A549 (cell line): ENCODE measurements around the gene SHH. TPM values are rescaled to one million over a fixed set of nuclear protein-coding genes. Genes with fewer than 3 reads are reported as not detected.

Source experiments
- ATAC-seq, 2 experiments: fragments of 200-7000 bp in 1 of 2; fragments of >200 bp in 1 of 2; cut with Nextera tagmentation in 1 of 2; cut with Tn5 transposase in 1 of 2; 3 replicates each; pipeline versions ENCODE4 v1.8.0 to v1.9.1; 2018 to 2020; ENCODE audit warnings: mild to moderate bottlenecking in 1 of 2, moderate library complexity in 1 of 2
- CTCF ChIA-PET: fragments of 300-600 bp; sonication (Branson Sonifier 250); formaldehyde crosslinking; extraction: SDS; loops from one replicate; lab custom pipeline; 2021; ENCODE audit warnings: antibody characterized with exemption, inconsistent platforms; lab: Yijun Ruan, JAX
- POLR2A ChIA-PET: fragments of 350-600 bp; formaldehyde crosslinking; extraction: SDS; loops from one replicate; lab custom pipeline; 2021; ENCODE audit warnings: antibody characterized with exemption, inconsistent platforms; lab: Yijun Ruan, JAX
- DNase-seq, 2 experiments: peaks; one replicate each; pipeline versions ENCODE4 v3.0.0 to v3.0.0-alpha.2; 2011 to 2016; ENCODE audit warnings: low read depth in 1 of 2, low spot score in 1 of 2
- FAIRE-seq: peaks from 2 replicates; lab custom pipeline; 2011; peaks lifted over from hg19 to GRCh38; lab: Jason Lieb, UNC
- H3K27ac ChIP-seq, 2 experiments: fragments of >200 bp; sonication (Bioruptor Twin); formaldehyde crosslinking; 3 replicates each; pipeline ENCODE4 v1.5.1; 2016 to 2017
- H3K4me1 ChIP-seq: fragments of >200 bp; sonication (Bioruptor Twin); formaldehyde crosslinking; 3 replicates; pipeline ENCODE4 v1.6.1; 2016
- H3K4me2 ChIP-seq: fragments of >200 bp; sonication (Bioruptor Twin); formaldehyde crosslinking; 3 replicates; pipeline ENCODE4 v1.6.1; 2016
- H3K4me3 ChIP-seq: fragments of >200 bp; sonication (Bioruptor Twin); formaldehyde crosslinking; 3 replicates; pipeline ENCODE4 v1.5.1; 2016
- H3K9me3 ChIP-seq: fragments of >200 bp; sonication (Bioruptor Twin); formaldehyde crosslinking; 3 replicates; pipeline ENCODE4 v1.6.1; 2016
- HOXB13 ChIP-seq: fragments of 250-450 bp; sonication (Bioruptor Pico); IDR thresholded peaks from 2 replicates; pipeline ENCODE4 v1.5.0; 2020; ENCODE audit warnings: low read depth, mild to moderate bottlenecking, moderate library complexity
- JUNB ChIP-seq: fragments of >200 bp; sonication (Bioruptor Twin); formaldehyde crosslinking; IDR thresholded peaks from 2 replicates; pipeline ENCODE4 v1.6.1; 2016
- MAZ ChIP-seq: fragments of 150-350 bp; IDR thresholded peaks from 2 replicates; pipeline ENCODE4 v1.6.1; 2014; ENCODE audit warnings: antibody characterized with exemption, low read depth, low read length, borderline replicate concordance
- NPAS2 ChIP-seq: fragments of 250-450 bp; sonication (Bioruptor Pico); IDR thresholded peaks from 2 replicates; pipeline ENCODE4 v1.8.0; 2022; ENCODE audit warnings: mild to moderate bottlenecking, moderate library complexity, borderline replicate concordance
- POLR2AphosphoS2 ChIP-seq: conservative IDR thresholded peaks from 2 replicates; pipeline ENCODE4 v1.6.1; 2012; ENCODE audit warnings: low read length, improper control_type of control experiment, inconsistent platforms
- RAD21 ChIP-seq, 2 experiments: fragments of >200 bp in 1 of 2; sonication (Bioruptor Twin) in 1 of 2; formaldehyde crosslinking in 1 of 2; IDR thresholded peaks in 1 of 2; conservative IDR thresholded peaks in 1 of 2; 2 replicates in 1 of 2; 3 replicates in 1 of 2; pipeline ENCODE4 v1.6.1; 2012 to 2018; ENCODE audit warnings: inconsistent platforms in 1 of 2
- SREBF2 ChIP-seq: fragments of 450-650 bp; IDR thresholded peaks from 2 replicates; pipeline ENCODE4 v1.6.1; 2014; ENCODE audit warnings: mild to moderate bottlenecking, moderate library complexity
- TFCP2L1 ChIP-seq: fragments of 250-450 bp; sonication (Bioruptor Pico); IDR thresholded peaks from 2 replicates; pipeline ENCODE4 v1.5.0; 2021; ENCODE audit warnings: mild to moderate bottlenecking
- WGBS: methylation state at CpG from one replicate; pipeline ENCODE4 v1.1.6; 2017; ENCODE audit errors: missing lambda C conversion rate; 5-methylcytosine and 5-hydroxymethylcytosine counted together
- polyA plus RNA-seq, 4 experiments: library from polyadenylated mRNA; depleted of rRNA in 3 of 4; stranded (reverse); fragments of >200 nt; fragmentation: RNase III in 1 of 4; extraction: RNeasy Plus Mini Kit Qiagen cat#74134 plus additional on column Dnase treatment in 1 of 4; gene quantifications; 2 replicates in 3 of 4; 3 replicates in 1 of 4; pipeline ENCODE4 v1.2.3, GENCODE V29; 2011 to 2017
- TF ChIP-seq, protein P1 (sequence below): fragments of >200 bp; sonication (Bioruptor Twin); formaldehyde crosslinking; IDR thresholded peaks from 3 replicates; pipeline ENCODE4 v1.6.1; 2016
- TF ChIP-seq, protein P2 (sequence below): IDR thresholded peaks from 2 replicates; pipeline ENCODE4 v1.6.1; 2012; ENCODE audit warnings: low read depth, borderline replicate concordance
- TF ChIP-seq, protein P3 (sequence below): fragments of 150-350 bp; IDR thresholded peaks from 2 replicates; pipeline ENCODE4 v1.6.1; 2014; ENCODE audit warnings: low read depth, mild to moderate bottlenecking, low read length
- TF ChIP-seq, protein P4 (sequence below): fragments of 250-450 bp; sonication (Bioruptor Pico); IDR thresholded peaks from 2 replicates; pipeline ENCODE4 v1.5.0; 2021; ENCODE audit warnings: mild to moderate bottlenecking, moderate library complexity, borderline replicate concordance
- TF ChIP-seq, protein P5 (sequence below): fragments of 200-600 bp; sonication (generic); IDR thresholded peaks from 2 replicates; pipeline ENCODE4 v1.6.1; 2016; ENCODE audit warnings: antibody characterized with exemption, mild to moderate bottlenecking, moderate library complexity
- TF ChIP-seq, protein P6 (sequence below): IDR thresholded peaks from 2 replicates; pipeline ENCODE4 v1.6.1; 2012

Gene SHH
- polyA plus RNA-seq, 2 of the 4 experiments (the other 2 are of a cell fraction): 0.84 to 1.2 TPM

DNA sequence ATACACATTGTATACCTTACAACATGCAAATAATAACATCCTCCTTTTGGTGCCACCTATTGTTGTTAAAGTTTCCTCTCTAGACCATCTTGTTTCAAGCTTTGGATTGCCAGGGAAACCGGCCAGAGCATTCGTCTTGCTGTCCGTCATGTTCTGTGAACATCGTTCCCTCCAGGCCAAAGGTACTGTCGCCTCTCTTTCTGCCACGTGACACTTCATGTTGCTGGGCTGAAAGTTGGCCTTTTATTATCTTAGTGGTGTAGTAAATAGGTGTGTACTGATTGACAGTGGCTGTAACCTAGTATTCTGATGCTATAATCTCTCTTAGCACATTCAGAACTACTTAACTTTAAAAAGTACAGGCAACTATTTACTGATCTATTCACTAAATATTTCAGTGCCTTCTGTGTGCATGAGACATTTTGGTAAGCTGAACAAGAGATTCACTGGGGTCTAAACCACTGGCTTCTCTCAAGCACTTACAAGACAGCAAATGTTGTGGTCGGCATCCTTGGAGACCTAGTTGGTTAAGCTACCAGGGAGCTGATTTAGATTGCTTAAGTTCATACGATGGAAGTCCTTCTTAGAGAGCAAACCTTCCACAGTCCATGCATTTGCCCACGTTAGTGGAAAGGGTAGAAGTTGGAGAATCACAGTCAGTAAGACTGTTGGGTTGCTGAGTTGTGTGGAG lies 52.4 kb downstream of the SHH start:
- 92% methylated on average over 9 of the region's 9 CpGs for WGBS
- no peak overlapping the region for H3K27ac ChIP-seq
- FAIRE-seq: no peak
- H3K4me1 ChIP-seq: no peaks in the 10 kb centered on the region
- no peak for DNase-seq
- H3K9me3 ChIP-seq: no peaks in the 10 kb centered on the region
- ATAC-seq: no peak
- no peak overlapping the region for H3K4me3 ChIP-seq
- CTCF ChIA-PET: interaction anchor here (0.6 to 3.0 kb wide), 2 partner anchors 8 to 160 kb away, joined by 3 to 14 read pairs; no protein-coding TSS in a partner anchor
- POLR2A ChIA-PET: no interaction called here
- no peak overlapping the region for H3K4me2 ChIP-seq
- TF ChIP-seq TFCP2L1 (CRISPR knock-in tag) (no peak), POLR2AphosphoS2 (no peak), SREBF2 (no peak), NPAS2 (CRISPR knock-in tag) (no peak), MAZ (no peak), RAD21 (conservative IDR thresholded peaks at IDR 0.05 in 1 of 2, IDR thresholded peaks at IDR 0.05 in 1 of 2) (no peak), JUNB (no peak)
- TF ChIP-seq, protein P1, sequence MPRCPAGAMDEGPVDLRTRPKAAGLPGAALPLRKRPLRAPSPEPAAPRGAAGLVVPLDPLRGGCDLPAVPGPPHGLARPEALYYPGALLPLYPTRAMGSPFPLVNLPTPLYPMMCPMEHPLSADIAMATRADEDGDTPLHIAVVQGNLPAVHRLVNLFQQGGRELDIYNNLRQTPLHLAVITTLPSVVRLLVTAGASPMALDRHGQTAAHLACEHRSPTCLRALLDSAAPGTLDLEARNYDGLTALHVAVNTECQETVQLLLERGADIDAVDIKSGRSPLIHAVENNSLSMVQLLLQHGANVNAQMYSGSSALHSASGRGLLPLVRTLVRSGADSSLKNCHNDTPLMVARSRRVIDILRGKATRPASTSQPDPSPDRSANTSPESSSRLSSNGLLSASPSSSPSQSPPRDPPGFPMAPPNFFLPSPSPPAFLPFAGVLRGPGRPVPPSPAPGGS: no peak
- TF ChIP-seq, protein P2, sequence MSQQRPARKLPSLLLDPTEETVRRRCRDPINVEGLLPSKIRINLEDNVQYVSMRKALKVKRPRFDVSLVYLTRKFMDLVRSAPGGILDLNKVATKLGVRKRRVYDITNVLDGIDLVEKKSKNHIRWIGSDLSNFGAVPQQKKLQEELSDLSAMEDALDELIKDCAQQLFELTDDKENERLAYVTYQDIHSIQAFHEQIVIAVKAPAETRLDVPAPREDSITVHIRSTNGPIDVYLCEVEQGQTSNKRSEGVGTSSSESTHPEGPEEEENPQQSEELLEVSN: no peak

DNA sequence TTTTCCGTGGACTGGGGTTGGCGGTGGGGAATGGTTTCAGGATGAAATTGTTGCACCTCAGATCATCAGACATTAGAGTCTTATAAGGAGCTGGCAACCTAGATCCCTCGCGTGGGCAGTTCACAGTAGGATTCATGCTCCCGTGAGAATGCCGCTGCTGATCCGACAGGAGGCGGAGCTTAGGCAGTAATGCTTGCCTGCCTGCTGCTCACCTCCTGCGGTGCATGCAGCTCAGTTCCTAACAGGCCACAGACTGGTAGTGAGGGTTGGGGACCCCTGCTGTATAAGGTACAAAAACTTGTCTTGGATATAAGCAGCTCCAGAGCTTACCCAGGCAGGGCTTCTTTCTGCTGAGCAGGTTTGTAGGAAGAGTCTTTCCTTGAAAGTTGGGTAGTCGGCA lies 53.9 kb downstream of the SHH start:
- POLR2A ChIA-PET: no interaction called here
- H3K9me3 ChIP-seq: no peaks in the 10 kb centered on the region
- H3K27ac ChIP-seq: no peak overlapping the region
- TF ChIP-seq SREBF2 (no peak), TFCP2L1 (CRISPR knock-in tag) (no peak), HOXB13 (CRISPR knock-in tag) (no peak), RAD21 (conservative IDR thresholded peaks at IDR 0.05 in 1 of 2, IDR thresholded peaks at IDR 0.05 in 1 of 2) (no peak)
- TF ChIP-seq, protein P3, sequence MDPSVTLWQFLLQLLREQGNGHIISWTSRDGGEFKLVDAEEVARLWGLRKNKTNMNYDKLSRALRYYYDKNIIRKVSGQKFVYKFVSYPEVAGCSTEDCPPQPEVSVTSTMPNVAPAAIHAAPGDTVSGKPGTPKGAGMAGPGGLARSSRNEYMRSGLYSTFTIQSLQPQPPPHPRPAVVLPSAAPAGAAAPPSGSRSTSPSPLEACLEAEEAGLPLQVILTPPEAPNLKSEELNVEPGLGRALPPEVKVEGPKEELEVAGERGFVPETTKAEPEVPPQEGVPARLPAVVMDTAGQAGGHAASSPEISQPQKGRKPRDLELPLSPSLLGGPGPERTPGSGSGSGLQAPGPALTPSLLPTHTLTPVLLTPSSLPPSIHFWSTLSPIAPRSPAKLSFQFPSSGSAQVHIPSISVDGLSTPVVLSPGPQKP: no peak
- TF ChIP-seq, protein P4, sequence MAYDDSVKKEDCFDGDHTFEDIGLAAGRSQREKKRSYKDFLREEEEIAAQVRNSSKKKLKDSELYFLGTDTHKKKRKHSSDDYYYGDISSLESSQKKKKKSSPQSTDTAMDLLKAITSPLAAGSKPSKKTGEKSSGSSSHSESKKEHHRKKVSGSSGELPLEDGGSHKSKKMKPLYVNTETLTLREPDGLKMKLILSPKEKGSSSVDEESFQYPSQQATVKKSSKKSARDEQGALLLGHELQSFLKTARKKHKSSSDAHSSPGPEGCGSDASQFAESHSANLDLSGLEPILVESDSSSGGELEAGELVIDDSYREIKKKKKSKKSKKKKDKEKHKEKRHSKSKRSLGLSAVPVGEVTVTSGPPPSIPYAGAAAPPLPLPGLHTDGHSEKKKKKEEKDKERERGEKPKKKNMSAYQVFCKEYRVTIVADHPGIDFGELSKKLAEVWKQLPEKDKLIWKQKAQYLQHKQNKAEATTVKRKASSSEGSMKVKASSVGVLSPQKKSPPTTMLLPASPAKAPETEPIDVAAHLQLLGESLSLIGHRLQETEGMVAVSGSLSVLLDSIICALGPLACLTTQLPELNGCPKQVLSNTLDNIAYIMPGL (CRISPR knock-in tag): no peak
- TF ChIP-seq, protein P5, sequence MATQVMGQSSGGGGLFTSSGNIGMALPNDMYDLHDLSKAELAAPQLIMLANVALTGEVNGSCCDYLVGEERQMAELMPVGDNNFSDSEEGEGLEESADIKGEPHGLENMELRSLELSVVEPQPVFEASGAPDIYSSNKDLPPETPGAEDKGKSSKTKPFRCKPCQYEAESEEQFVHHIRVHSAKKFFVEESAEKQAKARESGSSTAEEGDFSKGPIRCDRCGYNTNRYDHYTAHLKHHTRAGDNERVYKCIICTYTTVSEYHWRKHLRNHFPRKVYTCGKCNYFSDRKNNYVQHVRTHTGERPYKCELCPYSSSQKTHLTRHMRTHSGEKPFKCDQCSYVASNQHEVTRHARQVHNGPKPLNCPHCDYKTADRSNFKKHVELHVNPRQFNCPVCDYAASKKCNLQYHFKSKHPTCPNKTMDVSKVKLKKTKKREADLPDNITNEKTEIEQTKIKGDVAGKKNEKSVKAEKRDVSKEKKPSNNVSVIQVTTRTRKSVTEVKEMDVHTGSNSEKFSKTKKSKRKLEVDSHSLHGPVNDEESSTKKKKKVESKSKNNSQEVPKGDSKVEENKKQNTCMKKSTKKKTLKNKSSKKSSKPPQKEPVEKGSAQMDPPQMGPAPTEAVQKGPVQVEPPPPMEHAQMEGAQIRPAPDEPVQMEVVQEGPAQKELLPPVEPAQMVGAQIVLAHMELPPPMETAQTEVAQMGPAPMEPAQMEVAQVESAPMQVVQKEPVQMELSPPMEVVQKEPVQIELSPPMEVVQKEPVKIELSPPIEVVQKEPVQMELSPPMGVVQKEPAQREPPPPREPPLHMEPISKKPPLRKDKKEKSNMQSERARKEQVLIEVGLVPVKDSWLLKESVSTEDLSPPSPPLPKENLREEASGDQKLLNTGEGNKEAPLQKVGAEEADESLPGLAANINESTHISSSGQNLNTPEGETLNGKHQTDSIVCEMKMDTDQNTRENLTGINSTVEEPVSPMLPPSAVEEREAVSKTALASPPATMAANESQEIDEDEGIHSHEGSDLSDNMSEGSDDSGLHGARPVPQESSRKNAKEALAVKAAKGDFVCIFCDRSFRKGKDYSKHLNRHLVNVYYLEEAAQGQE: no peak
- TF ChIP-seq, protein P6, sequence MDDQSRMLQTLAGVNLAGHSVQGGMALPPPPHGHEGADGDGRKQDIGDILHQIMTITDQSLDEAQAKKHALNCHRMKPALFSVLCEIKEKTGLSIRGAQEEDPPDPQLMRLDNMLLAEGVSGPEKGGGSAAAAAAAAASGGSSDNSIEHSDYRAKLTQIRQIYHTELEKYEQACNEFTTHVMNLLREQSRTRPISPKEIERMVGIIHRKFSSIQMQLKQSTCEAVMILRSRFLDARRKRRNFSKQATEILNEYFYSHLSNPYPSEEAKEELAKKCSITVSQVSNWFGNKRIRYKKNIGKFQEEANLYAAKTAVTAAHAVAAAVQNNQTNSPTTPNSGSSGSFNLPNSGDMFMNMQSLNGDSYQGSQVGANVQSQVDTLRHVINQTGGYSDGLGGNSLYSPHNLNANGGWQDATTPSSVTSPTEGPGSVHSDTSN: no peak
- TF ChIP-seq, all 56 proteins: peak for 0
- WGBS: 98% methylated on average over 5 of the region's 10 CpGs
- Histone ChIP-seq H3K4me1 (no peaks in the 10 kb centered on the region), H3K4me2 (no peak overlapping the region), H3K4me3 (no peak overlapping the region)
- DNase-seq (no peak), ATAC-seq (no peak), FAIRE-seq (no peak)
- CTCF ChIA-PET: interaction anchor here (2.1 to 3.0 kb wide), 3 partner anchors 9 to 159 kb away, joined by 5 to 15 read pairs (median 14); no protein-coding TSS in a partner anchor
